Adrenal gland (tissue), 12 donors: Measurements from ENCODE around the gene C16orf89. TPM values are rescaled to one million over a fixed set of nuclear protein-coding genes. Genes with fewer than 3 reads are reported as not detected.
"Not testable (repeated sequence)": the region's sequence is repeated elsewhere in the genome, so short reads cannot be mapped to it uniquely, and the experiment has no call there.

Experiments
- DNase-seq, 7 donors: peaks; one replicate each; pipeline ENCODE4 v3.0.0-alpha.2; 2019 to 2020
- H3K27ac ChIP-seq, 5 donors: fragments of 200-600 bp; sonication (generic) in 4 of 5; 1 replicate in 3 of 5; 2 replicates in 2 of 5; pipeline versions ENCODE4 v1.5.1 to v1.8.0; 2016 to 2020; ENCODE audit warnings: mild to moderate bottlenecking in 1 of 5
- H3K27me3 ChIP-seq: fragments of 200-600 bp; 2 replicates; pipeline ENCODE4 v1.8.0; 2021
- H3K36me3 ChIP-seq, 2 donors: fragments of 200-600 bp; replicated peaks in 1 of 2; 1 replicate in 1 of 2; 2 replicates in 1 of 2; pipeline versions ENCODE4 v1.5.1 to v1.8.0; 2018 to 2022
- H3K4me1 ChIP-seq, 2 donors: fragments of 200-600 bp; replicated peaks in 1 of 2; 1 replicate in 1 of 2; 2 replicates in 1 of 2; pipeline versions ENCODE4 v1.5.1 to v1.8.0; 2018 to 2021
- H3K4me3 ChIP-seq, 4 donors: fragments of 200-600 bp; sonication (generic) in 3 of 4; one replicate each; pipeline ENCODE4 v1.5.1; 2016 to 2018
- H3K9me3 ChIP-seq, 3 donors: fragments of 200-600 bp; sonication (generic) in 1 of 3; replicated peaks in 1 of 3; 1 replicate in 2 of 3; 2 replicates in 1 of 3; pipeline versions ENCODE4 v1.5.1 to v1.8.0; 2016 to 2021
- POLR2A ChIP-seq, 2 donors: fragments of 450-650 bp; IDR thresholded peaks; one replicate each; pipeline ENCODE4 v1.6.1; 2017; ENCODE audit warnings: antibody characterized with exemption in 2 of 2, mild to moderate bottlenecking in 2 of 2, moderate library complexity in 1 of 2
- WGBS, 4 donors: extraction: QIAGEN DNeasy Blood & Tissue Kit in 2 of 4; methylation state at CpG; one replicate each; pipeline versions ENCODE4 v1.1.5 to v1.1.7; 2013 to 2017; 5-methylcytosine and 5-hydroxymethylcytosine counted together
- intact Hi-C, 2 donors: fragments of 100-400 bp; cut with DNase I; formaldehyde crosslinking; loops; one replicate each; pipeline versions ENCODE4 v1.14.1 to v1.15.0; 2022 to 2023
- polyA plus RNA-seq, 3 donors: library from polyadenylated mRNA; stranded (reverse); fragments of 200-250 nt in 2 of 3; fragments of 350-450 nt in 1 of 3; fragmentation: Illumina TruSeq in 1 of 3; extraction: RNeasy Lipid Tissue Mini Kit (QIAGEN cat#74804) in 1 of 3; gene quantifications; one replicate each; pipeline ENCODE4 v1.2.3, GENCODE V29; 2013 to 2014
- total RNA-seq, 9 donors: library from RNA; depleted of rRNA in 4 of 9; stranded (reverse); fragments of >200 nt in 4 of 9; fragments of 120-200 nt in 1 of 9; fragmentation: NEBNext Ultra II Directional in 1 of 9; extraction: Animal tissue kit (Norgen Biotek cat#: 25700) in 1 of 9; gene quantifications; one replicate each; pipeline versions ENCODE4 v1.1.0 to v1.2.4, GENCODE V29; 2013 to 2023
- TF ChIP-seq, protein P1 (sequence below), 6 experiments: fragments of 450-650 bp in 4 of 6; fragments of 200-600 bp in 2 of 6; sonication (generic) in 1 of 6; IDR thresholded peaks; 1 replicate in 5 of 6; 2 replicates in 1 of 6; pipeline versions ENCODE4 v1.5.1 to v1.8.0; 2016 to 2021; ENCODE audit warnings: antibody characterized with exemption in 6 of 6, mild to moderate bottlenecking in 2 of 6, moderate library complexity in 1 of 6
- donor health status: healthy with polysubstance abuse.
- donor health status: Bipolar disorder and iron deficiency.
- donor health status: DM: yes; HTN: yes; CAD: no.
- donor health status: DM: no; HTN: no; CAD: no.
- donor health status: DM: no; HTN: no; CAD: no.
- donor health status: DM: yes; HTN: yes; CAD: no.

Gene C16orf89
- total and polyA plus RNA-seq, 12 donors: 1.00 to 27.9 (median 4.6) TPM

DNA sequence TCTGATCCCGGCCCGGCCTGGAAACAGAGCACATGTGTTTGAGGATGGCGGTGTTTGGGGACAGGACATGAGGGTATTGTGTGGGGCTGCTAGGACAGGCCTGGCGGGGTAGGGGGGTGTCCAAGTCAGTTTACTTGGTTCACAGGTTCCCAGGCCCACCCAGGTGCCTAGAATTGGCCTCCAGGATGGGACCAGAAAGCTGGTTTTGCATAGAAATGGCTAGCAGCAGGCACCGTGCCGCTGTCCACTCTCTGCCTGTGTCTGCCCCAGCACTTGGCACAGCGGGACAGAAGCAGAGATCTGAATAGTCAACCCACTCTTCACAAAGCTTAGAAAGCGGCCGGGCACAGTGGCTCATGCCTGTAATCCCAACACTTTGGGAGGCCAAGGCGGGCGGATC lies 20.0 kb upstream of the C16orf89 start:
- peaks cover 0 to 19% of the 10 kb centered on the region in 2 donors for H3K36me3 ChIP-seq
- DNase-seq, H3K4me1 ChIP-seq, H3K9me3 ChIP-seq, intact Hi-C loops, H3K27ac ChIP-seq, H3K27me3 ChIP-seq, H3K4me3 ChIP-seq: not testable (repeated sequence)
- 85 to 94% (median 91%) methylated on average over 5 to 11 of the region's 11 CpGs for WGBS, 4 donors

GRCh38 chr16:5084802-5085201 lies 19.0 kb upstream of the C16orf89 start:
- H3K27me3 ChIP-seq, H3K4me1 ChIP-seq, H3K9me3 ChIP-seq, H3K4me3 ChIP-seq, intact Hi-C loops, H3K27ac ChIP-seq: not testable (repeated sequence)
- peaks cover 0 to 26% of the 10 kb centered on the region in 2 donors for H3K36me3 ChIP-seq
- peak; percentile 47 to 81 (median 65) for DNase-seq
- 44 to 71% (median 63%) methylated on average over 7 to 10 of the region's 10 CpGs for WGBS, 4 donors
- TF ChIP-seq, protein P1, sequence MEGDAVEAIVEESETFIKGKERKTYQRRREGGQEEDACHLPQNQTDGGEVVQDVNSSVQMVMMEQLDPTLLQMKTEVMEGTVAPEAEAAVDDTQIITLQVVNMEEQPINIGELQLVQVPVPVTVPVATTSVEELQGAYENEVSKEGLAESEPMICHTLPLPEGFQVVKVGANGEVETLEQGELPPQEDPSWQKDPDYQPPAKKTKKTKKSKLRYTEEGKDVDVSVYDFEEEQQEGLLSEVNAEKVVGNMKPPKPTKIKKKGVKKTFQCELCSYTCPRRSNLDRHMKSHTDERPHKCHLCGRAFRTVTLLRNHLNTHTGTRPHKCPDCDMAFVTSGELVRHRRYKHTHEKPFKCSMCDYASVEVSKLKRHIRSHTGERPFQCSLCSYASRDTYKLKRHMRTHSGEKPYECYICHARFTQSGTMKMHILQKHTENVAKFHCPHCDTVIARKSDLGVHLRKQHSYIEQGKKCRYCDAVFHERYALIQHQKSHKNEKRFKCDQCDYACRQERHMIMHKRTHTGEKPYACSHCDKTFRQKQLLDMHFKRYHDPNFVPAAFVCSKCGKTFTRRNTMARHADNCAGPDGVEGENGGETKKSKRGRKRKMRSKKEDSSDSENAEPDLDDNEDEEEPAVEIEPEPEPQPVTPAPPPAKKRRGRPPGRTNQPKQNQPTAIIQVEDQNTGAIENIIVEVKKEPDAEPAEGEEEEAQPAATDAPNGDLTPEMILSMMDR (IDR thresholded peaks at IDR 0.05): peak; percentile 47 to 67 (median 60)

DNA sequence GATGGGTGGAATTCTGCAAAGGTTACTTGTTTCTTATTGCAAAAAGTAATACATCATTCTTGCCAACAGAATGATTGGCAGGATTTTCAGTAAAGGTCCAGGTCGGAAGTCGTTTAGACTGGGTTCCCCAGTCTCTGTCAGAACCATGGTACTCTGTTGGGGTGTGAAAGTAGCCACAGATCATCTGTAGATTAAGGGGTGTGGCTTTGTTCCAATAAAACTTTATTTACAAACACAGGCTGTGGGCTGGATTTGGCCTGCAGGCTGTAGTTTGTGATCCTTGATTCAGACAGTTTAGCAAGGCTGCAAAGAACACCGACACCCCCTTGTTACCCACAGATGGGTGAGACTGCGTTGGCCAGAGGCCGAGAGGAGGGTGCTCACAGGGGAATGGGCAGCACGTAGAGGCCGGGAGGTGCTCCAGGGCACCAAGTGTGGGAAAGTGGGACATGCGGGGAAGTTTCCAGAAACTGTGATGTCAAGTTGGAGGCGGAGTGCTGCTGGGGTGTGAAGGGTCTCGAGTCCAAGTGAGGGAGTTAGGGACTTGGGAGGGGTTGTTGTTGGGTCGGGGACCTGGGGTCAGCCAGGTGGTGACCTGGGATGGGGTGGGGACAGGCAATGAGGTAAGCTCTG lies 18.5 kb upstream of the C16orf89 start:
- H3K9me3 ChIP-seq, H3K4me1 ChIP-seq, H3K4me3 ChIP-seq, H3K27ac ChIP-seq, H3K27me3 ChIP-seq, intact Hi-C loops, DNase-seq: not testable (repeated sequence)
- WGBS, 4 donors: 77 to 89% (median 85%) methylated on average over 10 to 11 of the region's 11 CpGs
- peaks cover 0 to 31% of the 10 kb centered on the region in 2 donors for H3K36me3 ChIP-seq

- H3K4me3 ChIP-seq, intact Hi-C loops, H3K4me1 ChIP-seq, H3K27ac ChIP-seq, H3K27me3 ChIP-seq, DNase-seq, H3K9me3 ChIP-seq: not testable (repeated sequence)
- H3K36me3 ChIP-seq: peaks cover 0 to 37% of the 10 kb centered on the region in 2 donors
- 87 to 100% (median 91%) methylated on average over 3 to 9 of the region's 9 CpGs for WGBS, 4 donors
These were observed 17.9 kb upstream of the C16orf89 start for GRCh38 chr16:5083646-5084045.

DNA sequence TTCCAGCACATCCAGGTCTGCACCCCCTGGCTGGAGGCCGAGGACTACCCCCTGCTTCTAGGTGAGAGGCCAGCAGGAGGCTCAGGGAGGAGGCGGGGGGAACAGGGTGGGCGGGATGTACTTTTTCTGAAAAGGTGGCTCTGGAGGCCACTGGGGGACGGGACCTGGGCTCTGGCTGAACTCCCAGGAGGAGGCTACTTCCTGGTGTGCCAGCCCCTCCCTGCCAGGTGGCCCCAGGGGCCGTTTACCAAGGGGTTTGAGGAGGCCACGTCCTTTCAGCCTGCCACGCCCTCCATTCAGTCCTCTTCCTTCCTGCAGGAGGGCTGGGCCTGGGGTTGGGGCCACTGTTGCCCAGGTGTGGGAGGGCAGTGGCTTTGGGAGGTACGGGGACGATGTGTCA lies 15.2 kb upstream of the C16orf89 start:
- H3K4me1 ChIP-seq: not testable (repeated sequence)

GRCh38 chr16:5080461-5080860 lies 14.7 kb upstream of the C16orf89 start:
- intact Hi-C loops, H3K27me3 ChIP-seq, H3K9me3 ChIP-seq, H3K27ac ChIP-seq, DNase-seq, H3K4me3 ChIP-seq, H3K4me1 ChIP-seq: not testable (repeated sequence)
- 86 to 100% (median 90%) methylated on average over 7 to 12 of the region's 12 CpGs for WGBS, 4 donors
- peaks cover 0 to 61% of the 10 kb centered on the region in 2 donors for H3K36me3 ChIP-seq

More for the DNA sequence above, 15.2 kb upstream of the C16orf89 start:
- intact Hi-C loops, H3K27ac ChIP-seq, H3K27me3 ChIP-seq, H3K9me3 ChIP-seq, H3K4me3 ChIP-seq, DNase-seq: not testable (repeated sequence)
- peaks cover 0 to 60% of the 10 kb centered on the region in 2 donors for H3K36me3 ChIP-seq
- 73 to 90% (median 78%) methylated on average over 5 to 9 of the region's 9 CpGs for WGBS, 4 donors

DNA sequence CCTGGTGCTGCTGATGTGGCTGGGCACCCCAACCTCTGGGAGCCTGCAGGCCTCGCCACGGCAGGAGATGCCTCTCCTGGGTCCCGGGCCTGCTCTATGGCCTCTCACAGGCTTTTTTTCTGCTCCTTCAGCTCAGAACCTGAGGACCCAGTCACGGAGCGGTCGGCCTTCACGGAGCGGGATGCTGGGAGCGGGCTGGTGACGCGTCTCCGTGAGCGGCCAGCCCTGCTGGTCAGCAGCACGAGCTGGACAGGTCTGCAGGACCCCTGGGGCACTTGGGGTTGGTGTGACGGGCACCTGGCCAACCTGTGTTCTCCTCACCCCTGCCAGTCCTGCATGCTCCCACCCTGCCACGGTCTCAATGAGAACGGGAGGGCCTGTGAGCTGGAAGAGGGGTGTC lies 12.9 kb upstream of the C16orf89 start:
- H3K27me3 ChIP-seq: no peaks in the 10 kb centered on the region
- H3K36me3 ChIP-seq: peaks cover 0 to 69% of the 10 kb centered on the region in 2 donors
- no peak overlapping the region for H3K4me3 ChIP-seq
- WGBS, 4 donors: 92 to 97% (median 93%) methylated on average over 3 to 17 of the region's 17 CpGs; no CpG with 5 or more reads in 1 of the 4 donors
- no peak overlapping the region for H3K27ac ChIP-seq
- no peaks in the 10 kb centered on the region for H3K9me3 ChIP-seq
- H3K4me1 ChIP-seq: no peaks in the 10 kb centered on the region
- TF ChIP-seq POLR2A (IDR thresholded peaks at IDR 0.05): no peak
- TF ChIP-seq, protein P1 (IDR thresholded peaks at IDR 0.05): no peak
- no peak for DNase-seq
- intact Hi-C loops: no loop called here
